ENCODE data around the gene B4GALT6.

The B4GALT6 gene

GRCh38 chr18:31630549-31630948 lies 53.8 kb downstream of the B4GALT6 start:
- DNase-seq: no peak

- DNase-seq: no peak
Observed at GRCh38 chr18:31626409-31626808, 58.0 kb downstream of the B4GALT6 start.

GRCh38 chr18:31624892-31625640 lies 59.3 kb downstream of the B4GALT6 start:
- no peak for DNase-seq

- DNase-seq: no peak
Observed at GRCh38 chr18:31619291-31619690, 65.1 kb downstream of the B4GALT6 start.

- DNase-seq: no peak
Observed at GRCh38 chr18:31618801-31619200, 65.6 kb downstream of the B4GALT6 start.

GRCh38 chr18:31617031-31617717 lies 67.2 kb downstream of the B4GALT6 start:
- no peak for DNase-seq

- no peak for DNase-seq
Observed at GRCh38 chr18:31616586-31616985, 67.8 kb downstream of the B4GALT6 start.

- DNase-seq: no peak
Observed at GRCh38 chr18:31614044-31614443, 70.3 kb downstream of the B4GALT6 start.

- no peak for DNase-seq
Observed at GRCh38 chr18:31612124-31612523, 72.3 kb downstream of the B4GALT6 start.

GRCh38 chr18:31611511-31611910 lies 72.9 kb downstream of the B4GALT6 start:
- no peak for DNase-seq

- DNase-seq: no peak
Observed at GRCh38 chr18:31610286-31611205, 73.8 kb downstream of the B4GALT6 start.

- no peak for DNase-seq
Observed at GRCh38 chr18:31609886-31610285, 74.5 kb downstream of the B4GALT6 start.

- DNase-seq: no peak
Observed at GRCh38 chr18:31607384-31607783, 77.0 kb downstream of the B4GALT6 start.

- no peak for DNase-seq
Observed at GRCh38 chr18:31606265-31606664, 78.1 kb downstream of the B4GALT6 start.

- no peak for DNase-seq
Observed at GRCh38 chr18:31603315-31603714, 81.1 kb downstream of the B4GALT6 start.

- no peak for DNase-seq
Observed at GRCh38 chr18:31598021-31598805, 86.2 kb downstream of the B4GALT6 start.

GRCh38 chr18:31596081-31596872 lies 88.1 kb downstream of the B4GALT6 start:
- no peak for DNase-seq

- no peak for DNase-seq
Observed at GRCh38 chr18:31595121-31595771, 89.1 kb downstream of the B4GALT6 start.

GRCh38 chr18:31592506-31593157 lies 91.7 kb downstream of the B4GALT6 start:
- no peak for DNase-seq

GRCh38 chr18:31591628-31592027 lies 92.8 kb downstream of the B4GALT6 start, which contains the start of gene TTR:
TTR (plus strand) TSS chr18:31591877; CDS start chr18:31591903, 26 bp downstream.
- no peak for DNase-seq

- DNase-seq: no peak
Observed at GRCh38 chr18:31591113-31591512, 93.3 kb downstream of the B4GALT6 start.

Measured in NCI-H2081 treated with DMSO at 0.1 percent for 48 hours (cell line).